Esophagus squamous epithelium (tissue), 5 donors: Measurements from ENCODE around the gene CPA5. TPM values are rescaled to one million over a fixed set of nuclear protein-coding genes. Genes with fewer than 3 reads are reported as not detected.

Experiments used
- DNase-seq: peaks from one replicate; lab custom pipeline; 2025; lab: John Stamatoyannopoulos, UW
- H3K27ac ChIP-seq, 4 donors: fragments of 200-600 bp; sonication (generic); one replicate each; pipeline ENCODE4 v1.5.1; 2016 to 2019; ENCODE audit warnings: mild to moderate bottlenecking in 1 of 4
- H3K27me3 ChIP-seq, 4 donors: fragments of 200-600 bp; sonication (generic); 1 replicate in 3 of 4; 2 replicates in 1 of 4; pipeline versions ENCODE4 v1.5.1 to v1.6.0; 2017 to 2021; ENCODE audit warnings: antibody characterized with exemption in 1 of 4
- H3K36me3 ChIP-seq, 3 donors: fragments of 200-600 bp; sonication (generic); one replicate each; pipeline ENCODE4 v1.5.1; 2016 to 2019
- H3K4me1 ChIP-seq, 3 donors: fragments of 200-600 bp; sonication (generic); one replicate each; pipeline ENCODE4 v1.5.1; 2017 to 2019
- H3K4me3 ChIP-seq, 4 donors: fragments of 200-600 bp; sonication (generic); 1 replicate in 3 of 4; 2 replicates in 1 of 4; pipeline ENCODE4 v1.5.1; 2016 to 2019; ENCODE audit warnings: mild to moderate bottlenecking in 2 of 4, moderate library complexity in 1 of 4
- H3K9me3 ChIP-seq, 3 donors: fragments of 200-600 bp; sonication (generic); one replicate each; pipeline ENCODE4 v1.5.1; 2016 to 2019
- POLR2A ChIP-seq, 4 donors: fragments of 450-650 bp; IDR thresholded peaks; one replicate each; pipeline ENCODE4 v1.6.1; 2017; ENCODE audit warnings: antibody characterized with exemption in 4 of 4, mild to moderate bottlenecking in 4 of 4, moderate library complexity in 3 of 4
- whole genome bisulfite sequencing, 2 donors: methylation state at CpG; one replicate each; pipeline ENCODE4 v1.1.5; 2018; 5-methylcytosine and 5-hydroxymethylcytosine counted together
- intact Hi-C: fragments of 100-400 bp; cut with DNase I; formaldehyde crosslinking; loops from one replicate; pipeline ENCODE4 v1.15.0; 2022
- total RNA-seq, 4 donors: library from RNA; depleted of rRNA; stranded (reverse); fragments of >200 nt; gene quantifications; one replicate each; pipeline ENCODE4 v1.1.0, GENCODE V29; 2016
- TF ChIP-seq, protein P1 (sequence below), 6 experiments: fragments of 450-650 bp in 4 of 6; fragments of 200-600 bp in 2 of 6; sonication (generic) in 2 of 6; IDR thresholded peaks; one replicate each; pipeline ENCODE4 v1.5.1; 2016 to 2019; ENCODE audit warnings: antibody characterized with exemption in 6 of 6, mild to moderate bottlenecking in 4 of 6, moderate library complexity in 4 of 6
- donor health status: DM: yes; HTN: yes; CAD: no.

CPA5 gene
- total RNA-seq, 4 donors from 2014 or later = not detected

DNA sequence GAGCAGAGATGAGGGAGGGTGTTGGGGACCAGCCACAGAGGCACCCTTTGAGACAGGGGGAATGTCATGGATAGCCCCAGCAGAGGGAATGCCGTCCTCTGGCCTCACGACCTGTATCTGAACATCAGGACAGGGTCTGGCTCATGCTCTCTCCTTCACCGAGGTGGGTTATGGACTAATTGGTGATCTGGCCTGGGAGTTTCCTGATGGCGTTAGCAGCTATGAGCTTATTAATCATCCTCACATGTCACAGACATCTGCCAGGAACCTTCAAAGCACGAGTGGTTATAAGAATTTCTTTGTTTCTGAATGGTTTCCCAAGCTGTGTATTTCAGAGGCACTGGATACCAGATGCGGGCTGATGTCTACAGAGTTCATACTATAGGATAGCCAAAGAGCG, 44.8 kb upstream of the CPA5 start:
- intact Hi-C loops = no loop called here
- Histone ChIP-seq H3K9me3 (no peaks in the 10 kb centered on the region), H3K4me3 (no peak overlapping the region), H3K4me1 (peaks cover 0 to 25% (median 8%) of the 10 kb centered on the region in 3 donors), H3K27ac (no peak overlapping the region), H3K36me3 (no peaks in the 10 kb centered on the region), H3K27me3 (no peaks in the 10 kb centered on the region)
- no peak for TF ChIP-seq POLR2A (IDR thresholded peaks at IDR 0.05)
- TF ChIP-seq, protein P1, sequence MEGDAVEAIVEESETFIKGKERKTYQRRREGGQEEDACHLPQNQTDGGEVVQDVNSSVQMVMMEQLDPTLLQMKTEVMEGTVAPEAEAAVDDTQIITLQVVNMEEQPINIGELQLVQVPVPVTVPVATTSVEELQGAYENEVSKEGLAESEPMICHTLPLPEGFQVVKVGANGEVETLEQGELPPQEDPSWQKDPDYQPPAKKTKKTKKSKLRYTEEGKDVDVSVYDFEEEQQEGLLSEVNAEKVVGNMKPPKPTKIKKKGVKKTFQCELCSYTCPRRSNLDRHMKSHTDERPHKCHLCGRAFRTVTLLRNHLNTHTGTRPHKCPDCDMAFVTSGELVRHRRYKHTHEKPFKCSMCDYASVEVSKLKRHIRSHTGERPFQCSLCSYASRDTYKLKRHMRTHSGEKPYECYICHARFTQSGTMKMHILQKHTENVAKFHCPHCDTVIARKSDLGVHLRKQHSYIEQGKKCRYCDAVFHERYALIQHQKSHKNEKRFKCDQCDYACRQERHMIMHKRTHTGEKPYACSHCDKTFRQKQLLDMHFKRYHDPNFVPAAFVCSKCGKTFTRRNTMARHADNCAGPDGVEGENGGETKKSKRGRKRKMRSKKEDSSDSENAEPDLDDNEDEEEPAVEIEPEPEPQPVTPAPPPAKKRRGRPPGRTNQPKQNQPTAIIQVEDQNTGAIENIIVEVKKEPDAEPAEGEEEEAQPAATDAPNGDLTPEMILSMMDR (IDR thresholded peaks at IDR 0.05) = no peak
- no peak for DNase-seq
- 63 to 82% methylated on average over 5 of the region's 7 CpGs for WGBS, 2 donors

DNA sequence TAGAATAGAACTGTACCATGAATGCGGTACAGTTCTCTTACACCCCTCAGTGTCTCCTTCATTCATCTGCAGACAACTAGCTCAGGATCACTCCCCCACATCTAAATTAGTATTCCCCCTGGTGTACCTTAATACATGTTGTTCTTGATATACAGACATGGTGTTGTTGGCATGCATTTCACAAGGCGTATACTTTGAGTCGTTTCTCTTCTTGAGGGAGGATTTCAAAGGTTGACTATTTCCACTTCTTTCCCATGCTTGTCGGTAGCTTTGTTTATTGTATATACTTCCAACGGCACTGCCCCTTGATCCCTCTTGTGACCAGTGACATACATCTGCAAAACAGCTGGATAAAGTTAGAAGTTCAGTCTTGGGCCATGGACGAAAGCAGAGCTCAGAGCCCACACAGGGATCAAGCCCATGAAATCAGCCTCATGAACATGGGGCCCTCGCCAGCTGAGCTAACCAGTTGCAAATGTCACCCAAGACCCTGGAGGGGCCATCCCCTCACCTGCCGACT, 43.1 kb upstream of the CPA5 start:
- H3K27me3 ChIP-seq = no peaks in the 10 kb centered on the region
- DNase-seq = no peak
- peaks cover 0 to 17% (median 8%) of the 10 kb centered on the region in 3 donors for H3K4me1 ChIP-seq
- H3K27ac ChIP-seq = no peak overlapping the region
- H3K4me3 ChIP-seq = no peak overlapping the region
- TF ChIP-seq POLR2A (IDR thresholded peaks at IDR 0.05) = no peak
- TF ChIP-seq, protein P1 (IDR thresholded peaks at IDR 0.05) = no peak
- no peaks in the 10 kb centered on the region for H3K9me3 ChIP-seq
- no peaks in the 10 kb centered on the region for H3K36me3 ChIP-seq
- WGBS, 2 donors = 73 to 78% methylated on average over 6 to 7 of the region's 8 CpGs
- intact Hi-C loops = no loop called here

- intact Hi-C loops = no loop called here
- H3K27ac ChIP-seq = no peak overlapping the region
Measured at GRCh38 chr7:130302649-130303048, 42.0 kb upstream of the CPA5 start.

DNA sequence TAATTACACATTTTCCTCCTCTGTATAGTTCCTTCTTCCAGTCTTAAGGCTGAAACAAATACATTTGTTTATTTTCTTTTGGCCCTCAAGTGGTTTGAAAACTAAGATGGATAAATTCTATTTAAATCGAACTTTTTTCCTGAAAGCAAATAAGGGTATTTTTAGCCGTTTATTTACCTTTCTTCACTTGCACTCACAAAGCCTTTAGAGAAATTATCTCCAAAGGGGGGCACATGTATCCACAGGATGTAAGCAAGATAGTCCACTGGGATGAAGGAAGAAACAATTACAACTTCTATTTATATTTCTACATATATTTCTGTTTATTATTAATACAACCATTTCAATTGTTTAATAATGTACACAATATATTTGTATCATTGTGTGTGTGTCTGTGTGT, 41.5 kb upstream of the CPA5 start:
- no peak for DNase-seq
- intact Hi-C loops = no loop called here
- WGBS, 2 donors = 37 to 43% methylated on average over 2 of the region's 2 CpGs
- H3K27me3 ChIP-seq = no peaks in the 10 kb centered on the region
- H3K4me3 ChIP-seq = no peak overlapping the region
- peaks cover 0 to 17% (median 8%) of the 10 kb centered on the region in 3 donors for H3K4me1 ChIP-seq
- no peak overlapping the region for H3K27ac ChIP-seq
- H3K9me3 ChIP-seq = no peaks in the 10 kb centered on the region
- no peak for TF ChIP-seq POLR2A (IDR thresholded peaks at IDR 0.05)
- TF ChIP-seq, protein P1 (IDR thresholded peaks at IDR 0.05) = no peak
- no peaks in the 10 kb centered on the region for H3K36me3 ChIP-seq

More at GRCh38 chr7:130302649-130303048, 42.0 kb upstream of the CPA5 start:
- H3K4me3 ChIP-seq = no peak overlapping the region
- H3K36me3 ChIP-seq = no peaks in the 10 kb centered on the region
- TF ChIP-seq, protein P1 (IDR thresholded peaks at IDR 0.05) = no peak
- no peak for TF ChIP-seq POLR2A (IDR thresholded peaks at IDR 0.05)
- DNase-seq = no peak
- no peaks in the 10 kb centered on the region for H3K27me3 ChIP-seq
- H3K9me3 ChIP-seq = no peaks in the 10 kb centered on the region
- H3K4me1 ChIP-seq = peaks cover 0 to 17% (median 8%) of the 10 kb centered on the region in 3 donors

DNA sequence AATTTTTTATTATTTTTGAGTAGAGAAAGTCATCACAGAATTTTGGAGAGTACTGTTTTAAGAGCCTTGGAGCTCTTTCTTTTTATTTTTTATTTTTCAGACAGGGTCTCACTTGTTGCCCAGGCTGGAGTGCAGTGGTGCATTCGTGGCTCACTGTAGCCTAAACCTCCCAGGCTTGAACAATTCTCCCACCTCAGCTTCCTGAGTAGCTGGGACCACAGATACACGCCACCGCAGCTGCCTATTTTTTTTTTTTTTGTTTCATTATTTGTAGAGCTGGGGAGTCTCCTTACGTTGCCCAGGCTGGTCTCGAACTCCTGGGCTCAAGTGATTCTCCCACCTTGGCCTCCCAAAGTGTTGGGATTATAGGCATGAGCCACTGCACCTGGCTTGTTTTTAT, 41.1 kb upstream of the CPA5 start:
- no peak overlapping the region for H3K27ac ChIP-seq
- H3K4me3 ChIP-seq = no peak overlapping the region
- H3K9me3 ChIP-seq = no peaks in the 10 kb centered on the region
- no peaks in the 10 kb centered on the region for H3K36me3 ChIP-seq
- 59 to 75% methylated on average over 5 of the region's 5 CpGs for WGBS, 2 donors
- DNase-seq = no peak
- no peak for TF ChIP-seq POLR2A (IDR thresholded peaks at IDR 0.05)
- TF ChIP-seq, protein P1 (IDR thresholded peaks at IDR 0.05) = no peak
- peaks cover 0 to 16% (median 8%) of the 10 kb centered on the region in 3 donors for H3K4me1 ChIP-seq
- no peaks in the 10 kb centered on the region for H3K27me3 ChIP-seq
- intact Hi-C loops = no loop called here
